ENCODE data around the gene LMO7.

GRCh38 chr13:75889427-75889826, 253.3 kb downstream of the LMO7 start:
- TF ChIP-seq EZH2 (IDR thresholded peaks at IDR 0.05; ENCODE audit: borderline replicate concordance, low read length) (no peak), CTCF (IDR thresholded peaks at IDR 0.05; ENCODE audit: low read length) (no peak)
